Activated T-helper 17 cell treated with anti-CD3 and anti-CD28 coated beads, Interleukin-2, amount 50 U/mL, for 72 hours (primary cell): ENCODE data around the gene GNB1L. TPM values are rescaled to one million over a fixed set of nuclear protein-coding genes. Genes with fewer than 3 reads are reported as not detected.
"Not testable (repeated sequence)": the region's sequence is repeated elsewhere in the genome, so short reads cannot be mapped to it uniquely, and the experiment has no call there.

Source experiments
- ATAC-seq: fragments of 150-1000 bp; cut with Tn5 transposase; replicated peaks from 2 replicates; pipeline ENCODE4 v1.10.0; 2021; ENCODE audit warnings: mild to moderate bottlenecking, moderate library complexity
- H3K27ac Mint-ChIP-seq: one replicate; pipeline ENCODE4 v1.8.0; 2022; ENCODE audit warnings: mixed read lengths
- H3K27me3 Mint-ChIP-seq: one replicate; pipeline ENCODE4 v1.8.0; 2022; ENCODE audit warnings: mixed read lengths
- H3K36me3 Mint-ChIP-seq: one replicate; pipeline ENCODE4 v1.8.0; 2022; ENCODE audit warnings: low read depth, mild to moderate bottlenecking, mixed read lengths
- H3K4me1 Mint-ChIP-seq: one replicate; pipeline ENCODE4 v1.8.0; 2022; ENCODE audit warnings: mixed read lengths
- H3K4me3 Mint-ChIP-seq: one replicate; pipeline ENCODE4 v1.8.0; 2022; ENCODE audit warnings: mild to moderate bottlenecking, mixed read lengths
- H3K9me3 Mint-ChIP-seq: one replicate; pipeline ENCODE4 v1.8.0; 2022; ENCODE audit warnings: mixed read lengths
- total RNA-seq, 2 donors: library from RNA; stranded (reverse); gene quantifications; one replicate each; pipeline ENCODE4 v1.2.3, GENCODE V29; 2022

Gene GNB1L
- total RNA-seq, 2 donors from 2014 or later: 10.8 to 14.4 TPM

DNA sequence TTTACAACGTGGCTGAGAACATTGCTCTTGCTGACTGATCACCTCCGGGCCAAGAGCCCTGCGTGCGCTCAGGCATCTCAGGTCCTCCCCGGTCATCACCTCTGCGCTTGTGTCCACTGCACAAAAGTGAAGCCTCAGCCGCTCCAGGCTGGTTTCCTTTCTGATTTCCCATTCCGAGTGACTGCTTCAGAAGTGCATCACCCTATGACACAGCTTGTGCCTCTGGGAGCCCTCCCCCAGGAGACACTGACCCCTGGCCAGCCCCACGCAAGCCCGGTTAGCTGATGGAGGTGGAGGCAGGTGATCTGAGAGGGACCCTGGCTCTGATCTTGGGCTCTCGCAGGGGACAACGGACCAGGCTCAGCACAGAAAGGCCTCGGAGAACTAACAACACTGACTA, 38.3 kb upstream of the GNB1L start:
- Mint-ChIP-seq H3K36me3 (no peaks in the 10 kb centered on the region), H3K4me3 (peak overlapping the region; percentile 87), H3K4me1 (peaks cover 12% of the 10 kb centered on the region), H3K27me3 (no peaks in the 10 kb centered on the region), H3K9me3 (no peaks in the 10 kb centered on the region), H3K27ac (peak overlapping the region; percentile 89)
- ATAC-seq: no peak

DNA sequence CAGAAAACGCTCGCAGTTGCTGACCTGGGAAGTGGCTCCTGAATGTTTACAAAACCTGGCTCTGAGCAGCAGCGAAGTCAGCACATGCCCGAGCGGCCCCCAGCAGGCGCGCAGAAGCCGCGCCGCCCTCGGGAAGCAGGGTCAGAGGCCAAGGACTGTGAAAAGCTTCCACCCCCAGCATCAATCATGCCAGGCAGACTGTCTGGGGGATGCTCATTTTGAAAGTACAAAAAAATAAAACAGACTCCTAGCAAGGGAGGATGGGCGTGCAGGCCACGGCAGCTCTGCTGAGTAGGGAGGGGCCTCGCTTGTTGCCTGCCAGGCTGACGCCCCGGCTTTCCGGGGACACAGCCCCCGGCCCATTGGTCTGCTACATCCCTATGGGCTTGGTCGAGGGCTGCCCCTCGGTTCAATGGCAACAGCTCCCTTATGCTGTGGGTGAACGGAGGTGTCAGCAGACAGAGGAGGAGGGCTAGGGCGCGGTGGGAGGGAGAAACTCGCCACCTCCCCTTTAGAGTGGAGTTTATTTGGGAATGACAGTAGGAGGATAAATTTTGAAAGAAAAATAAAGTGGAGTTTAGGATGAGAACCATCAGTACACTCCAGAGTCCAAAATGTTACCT, 37.7 kb upstream of the GNB1L start:
- no peaks in the 10 kb centered on the region for H3K27me3 Mint-ChIP-seq
- peak overlapping the region; percentile 87 for H3K4me3 Mint-ChIP-seq
- H3K27ac Mint-ChIP-seq: peak overlapping the region; percentile 89
- H3K36me3 Mint-ChIP-seq: no peaks in the 10 kb centered on the region
- H3K4me1 Mint-ChIP-seq: peaks cover 12% of the 10 kb centered on the region
- ATAC-seq: peak; percentile 70
- H3K9me3 Mint-ChIP-seq: no peaks in the 10 kb centered on the region

DNA sequence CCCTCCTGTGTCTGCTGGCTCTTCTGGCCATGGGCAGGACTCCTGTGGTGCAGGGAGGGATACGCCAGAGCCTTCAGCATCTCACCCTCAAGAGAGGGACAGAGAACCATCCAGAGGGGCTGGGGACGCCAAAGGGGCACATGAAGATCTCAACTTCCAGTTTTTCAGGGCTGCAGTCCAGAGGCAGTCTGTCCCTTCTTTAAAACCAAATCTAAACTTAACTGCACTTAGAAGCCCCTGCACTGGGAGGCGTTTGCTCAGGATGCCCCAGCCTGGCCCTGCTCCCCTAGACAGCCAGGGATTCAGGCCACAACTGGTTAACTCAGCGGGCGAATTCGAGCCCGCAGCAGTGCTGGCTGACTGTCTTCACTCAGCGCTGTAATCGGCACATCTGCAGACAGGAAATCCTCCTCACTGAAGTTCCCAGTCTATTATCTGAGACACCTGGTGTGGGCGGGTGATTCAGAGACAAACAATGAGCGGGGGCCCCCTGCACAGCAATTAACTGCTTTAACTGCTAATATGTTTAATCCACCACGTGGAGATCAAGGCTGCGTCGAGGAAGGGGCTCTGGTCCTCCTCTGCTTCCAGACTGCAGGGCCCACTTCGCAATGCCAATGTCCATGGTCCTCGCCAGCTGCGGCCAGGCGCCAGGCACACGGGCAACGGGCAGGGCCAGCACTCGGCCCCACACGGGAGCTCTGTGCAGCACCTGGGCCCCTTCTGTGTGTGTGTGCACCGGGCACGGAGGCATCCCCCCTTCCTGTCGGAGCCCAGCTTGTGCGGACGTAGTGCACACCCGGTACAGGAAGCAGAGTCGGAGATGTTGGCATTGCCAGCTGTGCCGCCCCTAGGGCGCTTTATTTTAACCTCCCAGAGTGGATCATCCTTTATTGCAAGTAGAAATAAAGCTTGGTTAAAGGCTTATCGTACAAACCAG, 36.9 kb upstream of the GNB1L start:
- Mint-ChIP-seq H3K9me3 (no peaks in the 10 kb centered on the region), H3K4me3 (peak overlapping the region; percentile 87), H3K27me3 (no peaks in the 10 kb centered on the region), H3K36me3 (no peaks in the 10 kb centered on the region), H3K4me1 (peaks cover 19% of the 10 kb centered on the region), H3K27ac (peak overlapping the region; percentile 89)
- ATAC-seq: peak; percentile 92

DNA sequence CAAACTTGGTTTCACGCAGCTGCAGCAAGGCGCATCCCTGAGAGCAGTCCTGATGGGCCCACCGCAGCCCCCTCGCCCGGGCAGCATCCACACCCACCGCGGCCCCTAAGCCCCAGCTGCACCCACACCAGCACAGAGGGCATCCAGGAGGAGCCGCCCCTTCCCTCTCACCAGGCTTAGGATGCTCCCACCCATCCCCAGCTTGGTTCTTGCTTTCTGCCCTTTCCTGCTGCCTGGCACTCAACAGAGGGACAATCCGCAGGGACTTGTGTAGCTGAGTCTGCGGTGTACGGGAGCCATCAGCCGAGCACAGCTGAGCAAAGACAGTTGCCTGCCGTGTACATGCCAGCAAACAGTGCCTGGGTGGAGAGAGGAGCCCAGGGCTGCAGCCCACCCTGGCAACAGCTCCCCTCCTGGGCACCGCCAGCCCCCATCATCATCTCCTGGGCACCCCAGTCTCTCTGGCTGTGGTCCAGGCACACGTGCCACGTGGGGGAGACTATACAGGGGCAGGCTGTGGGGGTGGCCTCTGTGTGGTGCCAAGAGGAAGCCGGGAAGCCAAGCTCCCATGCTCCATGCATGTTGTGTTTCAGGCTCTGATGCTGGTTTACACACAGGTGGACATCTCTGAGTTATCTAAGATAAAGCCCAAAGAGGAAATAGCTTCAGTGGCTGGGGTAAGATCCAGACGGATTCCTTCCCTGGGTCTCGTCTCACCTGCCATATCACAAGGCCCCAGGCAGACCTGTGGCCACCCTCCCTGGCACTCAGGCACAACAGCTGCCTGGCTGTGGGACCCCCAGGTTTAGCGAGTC, 36.0 kb upstream of the GNB1L start:
- Mint-ChIP-seq H3K27ac (peak overlapping the region; percentile 89), H3K27me3 (no peaks in the 10 kb centered on the region), H3K36me3 (no peaks in the 10 kb centered on the region), H3K4me3 (peak overlapping the region; percentile 87), H3K9me3 (no peaks in the 10 kb centered on the region), H3K4me1 (peaks cover 23% of the 10 kb centered on the region)
- ATAC-seq: no peak

DNA sequence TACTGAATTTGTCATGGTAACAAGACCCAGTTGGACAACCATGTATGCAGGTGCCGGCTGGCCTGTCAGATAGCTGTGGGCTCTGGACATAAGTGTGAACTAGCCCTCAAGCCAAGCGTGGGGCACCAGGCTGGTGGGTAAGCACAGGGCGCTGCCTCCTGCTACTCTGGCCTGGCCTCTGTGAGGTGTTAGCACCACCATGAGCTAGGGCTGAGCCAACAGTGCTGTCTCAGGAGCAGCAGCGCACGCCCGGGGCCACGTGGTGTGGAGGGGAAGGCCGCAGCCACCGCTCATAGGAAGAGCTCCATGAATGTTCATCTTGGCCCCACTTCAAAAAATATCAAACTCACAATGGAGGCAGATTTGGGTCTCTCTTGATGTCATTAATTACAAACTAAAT, 35.3 kb upstream of the GNB1L start:
- Mint-ChIP-seq H3K4me1 (peaks cover 26% of the 10 kb centered on the region), H3K9me3 (no peaks in the 10 kb centered on the region), H3K4me3 (peak overlapping the region; percentile 45), H3K27me3 (no peaks in the 10 kb centered on the region), H3K27ac (peak overlapping the region; percentile 41), H3K36me3 (no peaks in the 10 kb centered on the region)
- ATAC-seq: no peak

DNA sequence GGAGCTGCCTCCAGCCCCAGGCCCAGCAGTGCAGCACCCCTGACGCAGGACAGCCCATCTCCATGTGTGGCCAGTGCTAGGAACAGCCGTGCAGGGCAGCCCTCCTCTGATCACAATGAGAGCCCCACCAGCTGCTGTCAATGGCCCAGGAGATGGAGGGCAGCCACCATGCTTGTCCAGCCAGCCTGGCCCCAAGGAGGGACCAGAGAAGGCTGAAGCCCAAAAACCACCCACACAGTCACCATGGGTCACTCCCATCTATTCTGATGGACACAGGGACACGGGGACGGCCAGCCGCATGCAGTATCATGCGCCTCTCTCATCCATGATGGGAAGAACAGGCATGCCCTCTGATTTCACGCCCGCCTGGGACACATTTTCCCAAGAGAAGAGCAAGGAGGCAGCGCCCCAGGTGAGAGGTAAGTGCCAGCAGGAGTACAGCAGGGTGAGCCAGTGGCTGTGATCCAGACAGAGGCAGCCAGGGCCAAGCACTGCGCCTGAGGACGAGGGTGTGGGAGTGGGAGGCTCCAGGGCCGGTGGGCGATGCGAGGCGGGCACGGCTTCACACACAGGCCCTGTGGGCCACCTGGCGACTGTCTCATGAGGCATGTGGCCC, 33.6 kb upstream of the GNB1L start:
- H3K4me1 Mint-ChIP-seq: peaks cover 26% of the 10 kb centered on the region
- no peaks in the 10 kb centered on the region for H3K36me3 Mint-ChIP-seq
- ATAC-seq: no peak
- H3K27me3 Mint-ChIP-seq: no peaks in the 10 kb centered on the region
- no peak overlapping the region for H3K27ac Mint-ChIP-seq
- no peak overlapping the region for H3K4me3 Mint-ChIP-seq
- H3K9me3 Mint-ChIP-seq: no peaks in the 10 kb centered on the region

DNA sequence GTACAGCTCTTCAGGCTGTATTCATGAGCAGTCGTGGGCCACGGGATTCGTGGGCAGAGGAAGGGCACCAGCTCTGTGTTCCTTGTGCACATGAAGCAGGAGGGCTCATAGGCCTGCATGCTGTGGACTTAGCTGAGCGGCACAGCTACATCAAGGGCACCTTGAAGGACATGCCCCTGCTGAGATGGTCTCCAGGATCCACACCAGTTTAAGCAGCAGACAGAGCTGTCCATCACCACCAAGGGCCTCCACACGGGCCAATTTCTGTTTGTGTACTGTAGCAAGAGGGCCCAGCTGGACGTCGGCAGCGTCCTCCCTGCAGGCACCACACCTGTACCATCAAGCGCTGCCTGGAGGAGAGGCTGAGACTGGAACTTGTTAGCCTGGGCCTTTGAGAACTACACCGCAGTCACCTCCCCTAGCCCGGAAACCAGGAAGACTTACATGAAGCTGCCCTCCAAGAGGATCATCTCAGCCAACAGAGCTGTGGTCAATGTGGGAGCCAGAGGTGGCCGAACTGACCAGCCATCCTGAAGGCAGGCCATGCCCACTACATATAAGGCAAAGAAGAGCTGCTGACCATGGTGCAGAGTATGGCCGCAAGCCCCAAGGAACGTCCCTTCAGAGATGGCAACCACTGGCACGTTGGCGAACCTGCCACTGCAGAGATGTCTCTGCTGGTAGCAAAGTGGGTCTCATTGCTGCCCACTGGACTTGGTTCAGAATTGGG, 32.7 kb upstream of the GNB1L start:
- Mint-ChIP-seq H3K4me3 (peak overlapping the region; percentile 28), H3K27ac (peak overlapping the region; percentile 66), H3K36me3 (no peaks in the 10 kb centered on the region), H3K4me1 (peaks cover 23% of the 10 kb centered on the region), H3K27me3 (no peaks in the 10 kb centered on the region), H3K9me3 (no peaks in the 10 kb centered on the region)
- ATAC-seq: no peak

DNA sequence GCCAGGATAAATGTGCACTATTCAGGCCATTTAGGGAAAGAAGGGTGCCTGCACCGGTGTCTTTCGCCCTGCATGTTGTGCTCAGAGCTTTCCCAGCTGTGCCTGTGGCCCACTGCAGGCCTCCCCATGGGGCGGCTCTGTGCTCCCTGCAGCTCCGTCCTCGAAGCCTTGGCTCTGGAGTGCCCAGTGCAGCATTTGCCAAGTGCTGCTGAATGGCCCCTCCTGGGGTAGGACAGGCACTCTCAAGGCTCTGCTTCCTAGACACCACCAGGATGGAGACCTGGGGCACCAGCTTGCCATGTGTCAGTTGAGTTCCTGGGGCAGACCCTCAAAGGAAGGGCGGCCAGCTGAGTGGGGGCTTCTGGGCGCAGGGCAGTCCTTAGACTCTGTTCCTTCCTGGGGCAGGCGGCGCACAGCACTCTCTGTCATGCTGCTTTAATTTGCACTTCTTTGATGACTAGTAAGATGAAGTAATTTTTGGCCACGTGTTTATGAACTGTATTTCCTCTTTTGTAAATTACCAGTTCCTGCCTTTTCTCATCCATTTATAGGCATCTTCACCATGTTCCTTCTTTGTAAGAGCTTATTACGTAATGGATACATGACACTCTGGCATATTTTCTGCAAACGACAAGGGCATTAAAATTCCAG, 32.1 kb upstream of the GNB1L start:
- peaks cover 19% of the 10 kb centered on the region for H3K4me1 Mint-ChIP-seq
- H3K9me3 Mint-ChIP-seq: no peaks in the 10 kb centered on the region
- peak overlapping the region; percentile 28 for H3K4me3 Mint-ChIP-seq
- no peaks in the 10 kb centered on the region for H3K27me3 Mint-ChIP-seq
- peak overlapping the region; percentile 66 for H3K27ac Mint-ChIP-seq
- ATAC-seq: peak; percentile 14
- no peaks in the 10 kb centered on the region for H3K36me3 Mint-ChIP-seq

DNA sequence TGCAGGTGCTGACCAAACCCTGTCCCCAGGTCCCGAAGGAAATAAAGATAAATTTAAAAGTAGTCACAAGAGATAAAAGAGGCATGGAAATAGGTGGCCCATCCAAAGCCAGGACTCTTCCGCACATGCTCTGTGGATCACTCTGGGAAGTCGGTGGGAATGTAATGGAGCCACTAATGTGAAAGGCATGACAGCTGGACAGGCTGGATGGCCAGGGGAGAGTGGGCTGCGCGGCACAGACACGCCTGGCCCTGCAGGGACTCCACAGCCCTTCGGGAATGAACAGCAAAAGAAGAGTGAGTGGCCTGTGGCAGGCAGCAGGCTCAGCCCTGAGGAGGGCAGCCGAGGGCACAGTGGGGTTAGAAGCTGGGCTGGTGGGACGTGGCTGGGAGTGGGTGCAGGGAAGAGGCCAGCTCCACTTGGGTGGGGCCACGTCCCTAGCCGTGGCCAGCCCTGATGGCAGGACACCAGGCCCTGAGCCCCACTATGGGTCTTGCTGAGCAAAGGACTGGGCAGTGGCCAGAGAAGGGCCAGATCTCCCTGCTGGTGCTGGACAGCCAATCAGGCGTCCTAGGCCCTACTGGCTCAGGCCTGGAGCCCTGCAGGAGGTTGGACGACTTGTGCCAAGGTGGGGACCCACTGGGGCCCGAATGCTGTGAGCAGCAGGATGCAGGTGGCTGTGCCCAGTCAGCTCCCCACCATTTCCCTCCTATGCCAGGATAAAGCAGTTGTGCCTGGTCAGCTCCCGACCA, 31.3 kb upstream of the GNB1L start:
- Mint-ChIP-seq H3K4me1 (peaks cover 14% of the 10 kb centered on the region), H3K9me3 (no peaks in the 10 kb centered on the region), H3K36me3 (no peaks in the 10 kb centered on the region), H3K4me3 (peak overlapping the region; percentile 28), H3K27ac (peak overlapping the region; percentile 66), H3K27me3 (no peaks in the 10 kb centered on the region)
- ATAC-seq: no peak

DNA sequence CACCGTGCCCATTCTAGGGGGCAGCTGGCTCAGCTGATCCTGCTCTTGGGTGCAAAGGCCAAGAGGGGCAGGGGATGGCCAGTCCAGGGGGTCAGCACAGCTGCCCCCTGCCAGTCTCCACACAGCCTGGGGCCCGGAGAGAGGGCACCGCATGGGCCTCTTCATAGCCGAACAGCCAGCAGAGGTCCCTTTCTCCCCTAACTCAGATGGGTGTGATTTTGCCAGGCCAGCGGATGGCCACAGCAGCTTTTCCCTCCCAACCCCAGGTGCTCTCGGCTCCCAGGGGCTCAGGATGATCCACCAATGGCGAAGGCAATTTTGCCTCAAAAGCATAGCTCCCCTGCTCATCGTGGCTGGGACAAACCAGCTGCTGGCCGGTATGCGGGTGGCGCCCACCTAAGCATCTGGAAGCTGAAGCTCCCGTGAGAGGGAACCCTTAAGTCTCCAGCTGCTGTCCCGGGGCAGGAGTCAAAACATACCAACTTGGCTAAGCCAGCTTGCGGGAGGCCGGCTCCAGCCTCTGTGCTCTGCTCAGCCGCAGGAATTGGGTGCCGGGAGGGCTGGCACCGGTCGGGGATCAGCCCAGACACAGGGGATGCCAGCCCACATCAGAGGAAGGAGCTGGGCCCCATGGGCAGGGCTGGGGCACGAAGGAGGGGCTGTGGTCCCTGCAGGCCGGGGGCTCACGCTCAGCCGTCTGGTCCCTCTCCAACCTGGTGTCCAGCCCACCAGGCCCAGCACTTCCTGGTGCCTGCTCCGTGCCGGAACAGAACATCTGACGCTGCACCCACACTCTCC, 30.5 kb upstream of the GNB1L start:
- Mint-ChIP-seq H3K36me3 (no peaks in the 10 kb centered on the region), H3K4me3 (peak overlapping the region; percentile 28), H3K9me3 (no peaks in the 10 kb centered on the region), H3K27ac (peak overlapping the region; percentile 63), H3K4me1 (peaks cover 14% of the 10 kb centered on the region), H3K27me3 (no peaks in the 10 kb centered on the region)
- no peak for ATAC-seq

DNA sequence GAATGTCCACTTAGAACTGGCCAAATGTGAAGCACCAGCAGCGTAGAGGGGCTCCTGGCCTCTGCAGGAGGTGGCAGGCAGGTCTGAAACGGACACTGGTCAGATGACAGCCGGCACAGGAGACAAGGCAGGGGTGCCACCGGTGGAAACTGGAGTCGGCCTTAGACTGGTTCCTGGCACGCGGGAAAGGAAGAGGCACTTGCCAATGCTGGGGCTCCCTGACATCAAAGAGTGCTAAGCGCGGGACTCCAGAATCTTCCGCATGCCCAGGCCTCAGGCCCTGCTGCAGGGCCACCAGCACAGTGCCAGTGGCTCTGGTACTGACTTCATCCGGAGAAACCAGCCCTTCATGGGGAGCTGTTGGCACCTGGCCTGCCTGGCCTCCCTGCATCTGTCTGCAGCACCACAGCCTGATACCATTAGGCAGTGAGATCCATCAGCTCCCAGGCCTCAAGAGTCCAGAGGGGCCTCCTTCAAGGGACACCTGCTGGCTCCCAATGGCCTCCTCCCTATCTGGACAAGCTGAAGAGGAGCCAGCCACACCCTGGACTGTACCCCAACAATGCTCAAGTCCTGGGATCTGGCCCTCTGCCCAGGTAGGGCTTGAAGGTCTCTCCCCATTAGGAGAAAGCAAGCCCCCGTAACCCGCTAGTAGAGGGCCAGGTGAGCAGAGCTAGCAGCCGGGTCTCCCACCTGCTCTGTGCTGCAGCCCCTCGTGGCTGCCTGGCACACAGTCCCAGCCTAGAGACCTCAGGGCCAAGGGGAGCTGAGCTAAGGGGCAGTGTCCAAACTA, 29.7 kb upstream of the GNB1L start:
- no peaks in the 10 kb centered on the region for H3K27me3 Mint-ChIP-seq
- no peak overlapping the region for H3K27ac Mint-ChIP-seq
- no peaks in the 10 kb centered on the region for H3K36me3 Mint-ChIP-seq
- H3K4me1 Mint-ChIP-seq: peaks cover 14% of the 10 kb centered on the region
- ATAC-seq: no peak
- no peaks in the 10 kb centered on the region for H3K9me3 Mint-ChIP-seq
- no peak overlapping the region for H3K4me3 Mint-ChIP-seq

DNA sequence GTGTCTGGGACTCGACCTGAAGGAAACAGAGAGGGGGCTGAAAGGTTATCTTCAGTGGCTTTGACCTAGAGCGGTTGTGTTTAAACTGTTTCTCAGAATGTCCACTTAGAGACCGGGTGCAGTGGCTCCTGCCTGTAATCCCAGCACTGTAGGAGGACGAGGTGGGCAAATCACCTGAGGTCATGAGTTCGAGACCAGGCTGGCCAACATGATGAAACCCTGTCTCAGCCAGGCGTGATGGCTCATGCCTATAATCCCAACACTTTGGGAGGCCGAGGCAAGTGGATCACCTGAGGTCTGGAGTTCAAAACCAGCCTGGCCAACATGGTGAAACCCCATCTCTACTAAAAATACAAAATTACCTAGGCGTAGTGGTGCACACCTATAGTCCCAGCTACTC, 28.8 kb upstream of the GNB1L start:
- not testable (repeated sequence) for ATAC-seq, H3K36me3 Mint-ChIP-seq, H3K9me3 Mint-ChIP-seq, H3K27me3 Mint-ChIP-seq, H3K27ac Mint-ChIP-seq, H3K4me3 Mint-ChIP-seq
- H3K4me1 Mint-ChIP-seq: peaks cover 14% of the 10 kb centered on the region
